Transverse colon (tissue), 4 donors: ENCODE measurements around the gene IFNGR1. TPM values are rescaled to one million over a fixed set of nuclear protein-coding genes. Genes with fewer than 3 reads are reported as not detected.

Experiments used
- DNase-seq: peaks from one replicate; pipeline ENCODE4 v3.0.0-alpha.2; 2019
- H3K27ac ChIP-seq, 4 donors: fragments of 200-600 bp; sonication (generic); 2 replicates each; pipeline ENCODE4 v1.5.1; 2016 to 2018; ENCODE audit warnings: inconsistent platforms in 4 of 4
- H3K27me3 ChIP-seq: fragments of 200-600 bp; sonication (generic); 2 replicates; pipeline ENCODE4 v1.5.1; 2017; ENCODE audit warnings: inconsistent platforms
- H3K36me3 ChIP-seq, 4 donors: fragments of 200-600 bp; sonication (generic); 2 replicates each; pipeline ENCODE4 v1.5.1; 2017 to 2019; ENCODE audit warnings: inconsistent platforms in 4 of 4
- H3K4me1 ChIP-seq, 4 donors: fragments of 200-600 bp; sonication (generic); 2 replicates each; pipeline ENCODE4 v1.5.1; 2017 to 2020; ENCODE audit warnings: inconsistent platforms in 4 of 4
- H3K4me3 ChIP-seq, 4 donors: fragments of 200-600 bp; sonication (generic); 1 replicate in 1 of 4; 2 replicates in 3 of 4; pipeline versions ENCODE4 v1.5.1 to v1.6.1; 2017 to 2019; ENCODE audit warnings: inconsistent platforms in 4 of 4
- H3K9me3 ChIP-seq, 2 donors: fragments of 200-600 bp; sonication (generic); 2 replicates each; pipeline ENCODE4 v1.5.1; 2017 to 2019; ENCODE audit warnings: inconsistent platforms in 2 of 2
- CTCF ChIP-seq, 5 experiments: fragments of 200-600 bp in 3 of 5; fragments of 450-650 bp in 2 of 5; sonication (generic) in 3 of 5; IDR thresholded peaks; 1 replicate in 2 of 5; 2 replicates in 3 of 5; pipeline ENCODE4 v1.5.1; 2016 to 2017; ENCODE audit warnings: antibody characterized with exemption in 5 of 5, inconsistent platforms in 3 of 5, mild to moderate bottlenecking in 2 of 5, moderate library complexity in 1 of 5
- EP300 ChIP-seq: sonication (generic); formaldehyde crosslinking; IDR thresholded peaks from one replicate; pipeline ENCODE4 v1.6.1; 2017; ENCODE audit warnings: antibody characterized with exemption, low read depth
- POLR2A ChIP-seq: fragments of 450-650 bp; IDR thresholded peaks from one replicate; pipeline ENCODE4 v1.6.1; 2016; ENCODE audit warnings: antibody characterized with exemption, mild to moderate bottlenecking, moderate library complexity
- POLR2AphosphoS5 ChIP-seq, 3 donors: sonication (generic); formaldehyde crosslinking; IDR thresholded peaks; one replicate each; pipeline ENCODE4 v1.6.1; 2016; ENCODE audit warnings: antibody characterized with exemption in 3 of 3
- WGBS, 2 donors: methylation state at CpG; one replicate each; pipeline ENCODE4 v1.1.5; 2018; ENCODE audit warnings: low coverage in 1 of 2; 5-methylcytosine and 5-hydroxymethylcytosine counted together
- in situ Hi-C, 4 donors: fragments of 200-750 bp; cut with MboI; loops; one replicate each; pipeline versions ENCODE4 v1.15.0 to v1.15.1; 2017; ENCODE audit warnings: low sequenced_read_pairs in 3 of 4, low pct_ligation_motif_present in 1 of 4, low pct_unique_long_range_greater_than_20kb in 1 of 4
- intact Hi-C: fragments of 100-400 bp; cut with DNase I; formaldehyde crosslinking; loops from one replicate; pipeline ENCODE4 v1.15.1; 2023; ENCODE audit warnings: low total_unique reads
- total RNA-seq, 4 donors: library from RNA; depleted of rRNA; stranded (reverse); fragments of >200 nt; gene quantifications; one replicate each; pipeline ENCODE4 v1.1.0, GENCODE V29; 2016

IFNGR1 gene
- total RNA-seq, 4 donors from 2014 or later, result 7.0 to 116 (median 86.8) TPM

GRCh38 chr6:137160763-137161162, 58.4 kb downstream of the IFNGR1 start:
- Histone ChIP-seq H3K4me3 (no peak overlapping the region), H3K9me3 (no peaks in the 10 kb centered on the region), H3K36me3 (no peaks in the 10 kb centered on the region), H3K4me1 (no peaks in the 10 kb centered on the region), H3K27ac (no peak overlapping the region), H3K27me3 (no peaks in the 10 kb centered on the region)
- in situ Hi-C loops (no loop called here), intact Hi-C loops (no loop called here)
- WGBS, 2 donors, result 57 to 69% methylated on average over 2 to 3 of the region's 3 CpGs
- no peak for DNase-seq
- no peak for TF ChIP-seq POLR2AphosphoS5 (IDR thresholded peaks at IDR 0.05)
- TF ChIP-seq EP300, result no peak
- TF ChIP-seq CTCF (IDR thresholded peaks at IDR 0.05), result no peak
- no peak for TF ChIP-seq POLR2A

DNA sequence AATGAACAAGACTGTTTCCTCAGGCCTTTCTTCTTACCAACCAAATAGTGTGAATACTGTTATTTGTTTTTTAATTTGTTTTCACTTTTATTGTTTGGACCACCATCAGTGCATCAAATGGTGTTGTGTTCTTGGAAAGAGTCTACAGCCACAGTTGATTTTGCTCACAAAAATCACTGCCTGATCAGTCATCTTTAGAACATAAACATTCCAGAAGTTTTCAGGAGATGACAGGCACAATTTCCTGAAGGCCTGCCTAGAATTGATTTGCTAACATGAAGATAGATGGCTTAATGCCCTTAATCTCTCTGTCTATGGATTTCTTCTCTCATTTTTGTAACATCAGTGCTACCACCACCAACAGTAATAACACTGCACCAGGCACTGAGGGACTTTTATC, 59.3 kb downstream of the IFNGR1 start:
- TF ChIP-seq POLR2A, result no peak
- TF ChIP-seq CTCF (IDR thresholded peaks at IDR 0.05), result no peak
- TF ChIP-seq POLR2AphosphoS5 (IDR thresholded peaks at IDR 0.05), result no peak
- no peak for TF ChIP-seq EP300
- in situ Hi-C loops (no loop called here), intact Hi-C loops (no loop called here)
- H3K4me3 ChIP-seq, result no peak overlapping the region
- no peak overlapping the region for H3K27ac ChIP-seq
- H3K4me1 ChIP-seq, result no peaks in the 10 kb centered on the region
- no peaks in the 10 kb centered on the region for H3K36me3 ChIP-seq
- no peaks in the 10 kb centered on the region for H3K27me3 ChIP-seq
- DNase-seq, result no peak
- H3K9me3 ChIP-seq, result no peaks in the 10 kb centered on the region

- H3K27me3 ChIP-seq, result no peaks in the 10 kb centered on the region
- H3K4me3 ChIP-seq, result no peak overlapping the region
- H3K27ac ChIP-seq, result no peak overlapping the region
- no peaks in the 10 kb centered on the region for H3K36me3 ChIP-seq
- in situ Hi-C loops (no loop called here), intact Hi-C loops (no loop called here)
- no peak for DNase-seq
- TF ChIP-seq EP300 (no peak), POLR2A (no peak), CTCF (IDR thresholded peaks at IDR 0.05) (no peak), POLR2AphosphoS5 (IDR thresholded peaks at IDR 0.05) (no peak)
- H3K4me1 ChIP-seq, result no peaks in the 10 kb centered on the region
- 57 to 73% methylated on average over 4 of the region's 4 CpGs for WGBS, 2 donors
- no peaks in the 10 kb centered on the region for H3K9me3 ChIP-seq
Observed at GRCh38 chr6:137157601-137158000, 61.6 kb downstream of the IFNGR1 start.

DNA sequence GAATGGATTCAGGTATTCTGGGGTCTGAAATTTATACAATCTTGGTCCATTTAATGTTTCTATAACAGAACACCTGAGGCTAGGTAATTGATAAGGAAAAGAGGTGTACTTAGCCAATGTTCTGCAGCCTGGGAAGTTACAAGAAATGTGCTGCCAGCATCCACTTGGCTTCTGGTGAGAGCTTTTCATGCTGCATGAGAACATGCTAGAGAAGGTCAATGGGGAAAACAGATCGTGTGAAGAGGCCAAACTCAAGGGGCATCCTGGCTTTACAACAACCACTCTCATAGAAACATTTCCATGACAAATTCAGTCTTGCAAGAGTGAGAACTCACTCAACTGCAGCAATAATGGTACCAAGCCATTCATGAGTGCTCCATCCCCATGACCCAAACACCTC, 62.5 kb downstream of the IFNGR1 start:
- Histone ChIP-seq H3K36me3 (no peaks in the 10 kb centered on the region), H3K27me3 (no peaks in the 10 kb centered on the region), H3K9me3 (no peaks in the 10 kb centered on the region), H3K4me1 (no peaks in the 10 kb centered on the region), H3K27ac (no peak overlapping the region), H3K4me3 (no peak overlapping the region)
- in situ Hi-C loops, result no loop called here
- WGBS, 2 donors, result 83% methylated on average over 1 of the region's 1 CpG; no CpG with 5 or more reads in 1 of the 2 donors
- TF ChIP-seq EP300 (no peak), POLR2AphosphoS5 (IDR thresholded peaks at IDR 0.05) (no peak), POLR2A (no peak), CTCF (IDR thresholded peaks at IDR 0.05) (no peak)
- intact Hi-C loops, result no loop called here
- no peak for DNase-seq
